ENCODE measurements around the gene HRH3.

The HRH3 gene

GRCh38 chr20:62174021-62174804 is 45.9 kb downstream of the HRH3 start:
- DNase-seq, result no peak

- DNase-seq, result no peak
These were observed 47.4 kb downstream of the HRH3 start for GRCh38 chr20:62172666-62173065.

- no peak for DNase-seq
These were observed 48.8 kb downstream of the HRH3 start for GRCh38 chr20:62171245-62171644.

GRCh38 chr20:62170536-62170935 is 49.5 kb downstream of the HRH3 start:
- no peak for DNase-seq

GRCh38 chr20:62168890-62169435 is 51.1 kb downstream of the HRH3 start:
- DNase-seq, result no peak

- no peak for DNase-seq
These were observed 52.0 kb downstream of the HRH3 start for GRCh38 chr20:62168061-62168460.

- no peak for DNase-seq
These were observed 52.6 kb downstream of the HRH3 start for GRCh38 chr20:62167474-62167873.

- DNase-seq, result no peak
These were observed 54.2 kb downstream of the HRH3 start for GRCh38 chr20:62165762-62166399.
